Measurements from ENCODE around the gene KRTAP5-11. TPM values are rescaled to one million over a fixed set of nuclear protein-coding genes. Genes with fewer than 3 reads are reported as not detected.
A peak's percentile ranks its signal among the peaks of the same experiment; 100 is the strongest.

The KRTAP5-11 gene
- total RNA-seq, 3 donors from 2014 or later (not counting 1 experiment from before 2014, with no cell fraction given): not detected

- Mint-ChIP-seq H3K36me3 (no peaks in the 10 kb centered on the region), H3K27ac (no peak within 1 kb of the TSS), H3K27me3 (ENCODE audit: low read depth in 2 of 2) (peaks cover 35 to 50% of the 10 kb centered on the region in 2 donors), H3K4me3 (no peak within 1 kb of the TSS), H3K4me1 (no peaks in the 10 kb centered on the region), H3K9me3 (no peaks in the 10 kb centered on the region)
- no peak for ATAC-seq
- Histone ChIP-seq H3K4me3 (ENCODE audit: low read length) (no peak within 1 kb of the TSS), H3K36me3 (ENCODE audit: control insufficient read depth, insufficient read depth, low read length) (no peaks in the 10 kb centered on the region), H3K27me3 (ENCODE audit: control insufficient read depth, insufficient read depth, low read length) (peaks cover 2% of the 10 kb centered on the region), H3K4me1 (ENCODE audit: control insufficient read depth, insufficient read depth, low read length) (no peaks in the 10 kb centered on the region), H3K27ac (ENCODE audit: low read length) (no peak within 1 kb of the TSS), H3K9me3 (ENCODE audit: control insufficient read depth, insufficient read depth, low read length) (no peaks in the 10 kb centered on the region)
- intact Hi-C loops (cut with micrococcal nuclease): no loop called here
- 37% methylated on average over 2 of the region's 5 CpGs for WGBS (ENCODE audit: insufficient coverage)
- DNase-seq: no peak
- TF ChIP-seq CTCF (IDR thresholded peaks at IDR 0.05): no peak
Observed at GRCh38 chr11:71565263-71565662, 17.4 kb downstream of the KRTAP5-11 start, which contains the start of gene KRTAP5-10. TSS of gene KRTAP5-10 (plus strand) at chr11:71565563. CDS start at chr11:71565588, 25 bp downstream.

DNA sequence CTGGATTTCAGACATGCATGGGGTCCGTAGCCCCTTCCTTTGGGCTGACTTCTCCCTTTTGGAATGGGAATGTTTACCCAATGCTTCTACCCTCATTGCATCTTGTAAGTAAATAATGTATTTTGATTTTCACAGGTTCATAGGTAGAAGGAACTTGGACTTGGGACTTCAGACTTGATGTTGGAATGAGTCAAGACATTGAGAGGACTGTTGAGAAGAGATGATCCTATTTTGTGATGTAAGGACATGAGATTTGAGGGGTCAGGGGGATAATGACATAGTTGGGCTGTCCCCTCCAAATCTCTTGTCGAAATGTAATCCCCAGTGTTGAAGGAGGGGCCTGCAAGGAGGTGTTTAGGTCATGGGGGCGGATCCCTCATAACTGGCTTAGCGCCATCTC is 18.2 kb downstream of the KRTAP5-11 start:
- Histone ChIP-seq H3K27ac (ENCODE audit: low read length) (no peak overlapping the region), H3K36me3 (ENCODE audit: control insufficient read depth, insufficient read depth, low read length) (no peaks in the 10 kb centered on the region), H3K4me3 (ENCODE audit: low read length) (no peak overlapping the region), H3K9me3 (ENCODE audit: control insufficient read depth, insufficient read depth, low read length) (no peaks in the 10 kb centered on the region), H3K27me3 (ENCODE audit: control insufficient read depth, insufficient read depth, low read length) (peaks cover 2% of the 10 kb centered on the region), H3K4me1 (ENCODE audit: control insufficient read depth, insufficient read depth, low read length) (no peaks in the 10 kb centered on the region)
- peaks cover 35 to 50% of the 10 kb centered on the region in 2 donors for H3K27me3 Mint-ChIP-seq (ENCODE audit: low read depth in 2 of 2)
- H3K4me1 Mint-ChIP-seq: no peaks in the 10 kb centered on the region
- no peak overlapping the region for H3K4me3 Mint-ChIP-seq
- ATAC-seq (no peak), DNase-seq (no peak)
- no peak overlapping the region for H3K27ac Mint-ChIP-seq
- WGBS (ENCODE audit: insufficient coverage): 79% methylated on average over 2 of the region's 4 CpGs
- no peaks in the 10 kb centered on the region for H3K9me3 Mint-ChIP-seq
- no peak for TF ChIP-seq CTCF (IDR thresholded peaks at IDR 0.05)
- no peaks in the 10 kb centered on the region for H3K36me3 Mint-ChIP-seq
- intact Hi-C loops (cut with micrococcal nuclease): no loop called here

- intact Hi-C loops (cut with micrococcal nuclease): no loop called here
- peaks cover 35 to 50% of the 10 kb centered on the region in 2 donors for H3K27me3 Mint-ChIP-seq (ENCODE audit: low read depth in 2 of 2)
- H3K4me1 Mint-ChIP-seq: no peaks in the 10 kb centered on the region
- H3K4me3 ChIP-seq (ENCODE audit: low read length): no peak overlapping the region
- no peaks in the 10 kb centered on the region for H3K36me3 ChIP-seq (ENCODE audit: control insufficient read depth, insufficient read depth, low read length)
- no peak overlapping the region for H3K27ac Mint-ChIP-seq
- ATAC-seq: peak in 1 of 3 donors; percentile 47
- no peaks in the 10 kb centered on the region for H3K9me3 ChIP-seq (ENCODE audit: control insufficient read depth, insufficient read depth, low read length)
- TF ChIP-seq CTCF (IDR thresholded peaks at IDR 0.05): no peak
- H3K27me3 ChIP-seq (ENCODE audit: control insufficient read depth, insufficient read depth, low read length): peaks cover 2% of the 10 kb centered on the region
- WGBS (ENCODE audit: insufficient coverage): 4% methylated on average over 7 of the region's 8 CpGs
- H3K4me3 Mint-ChIP-seq: no peak overlapping the region
- no peaks in the 10 kb centered on the region for H3K4me1 ChIP-seq (ENCODE audit: control insufficient read depth, insufficient read depth, low read length)
- H3K27ac ChIP-seq (ENCODE audit: low read length): no peak overlapping the region
- H3K9me3 Mint-ChIP-seq: no peaks in the 10 kb centered on the region
- DNase-seq: peak in 1 of 2 donors; percentile 52
- no peaks in the 10 kb centered on the region for H3K36me3 Mint-ChIP-seq
Observed at GRCh38 chr11:71563406-71563805, 19.3 kb downstream of the KRTAP5-11 start.

DNA sequence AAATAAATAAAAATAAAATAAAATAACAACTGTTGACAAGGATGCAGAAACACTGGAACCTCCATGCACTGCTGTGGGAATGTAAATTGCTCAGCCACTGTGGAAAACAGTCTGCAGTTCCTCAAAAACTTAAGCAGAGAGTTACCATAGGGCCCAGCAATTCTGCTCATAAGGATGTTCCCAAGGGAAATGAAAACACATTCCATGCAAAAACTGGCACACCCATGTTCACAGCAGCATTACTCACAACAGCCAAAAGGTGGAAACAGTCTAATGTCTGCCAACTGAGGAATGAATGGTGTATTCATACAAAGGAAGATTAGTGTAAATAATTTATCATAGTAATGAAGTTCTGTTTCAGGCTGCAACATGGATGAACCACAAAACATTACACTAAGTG is 20.6 kb downstream of the KRTAP5-11 start:
- no peaks in the 10 kb centered on the region for H3K9me3 Mint-ChIP-seq
- intact Hi-C loops (cut with micrococcal nuclease): no loop called here
- H3K27ac ChIP-seq (ENCODE audit: low read length): no peak overlapping the region
- ATAC-seq (no peak), DNase-seq (no peak)
- no peaks in the 10 kb centered on the region for H3K36me3 ChIP-seq (ENCODE audit: control insufficient read depth, insufficient read depth, low read length)
- no peak for TF ChIP-seq CTCF (IDR thresholded peaks at IDR 0.05)
- H3K4me3 Mint-ChIP-seq: no peak overlapping the region
- H3K27ac Mint-ChIP-seq: no peak overlapping the region
- H3K4me3 ChIP-seq (ENCODE audit: low read length): no peak overlapping the region
- peaks cover 2% of the 10 kb centered on the region for H3K27me3 ChIP-seq (ENCODE audit: control insufficient read depth, insufficient read depth, low read length)
- H3K9me3 ChIP-seq (ENCODE audit: control insufficient read depth, insufficient read depth, low read length): no peaks in the 10 kb centered on the region
- no peaks in the 10 kb centered on the region for H3K4me1 Mint-ChIP-seq
- H3K4me1 ChIP-seq (ENCODE audit: control insufficient read depth, insufficient read depth, low read length): no peaks in the 10 kb centered on the region
- H3K36me3 Mint-ChIP-seq: no peaks in the 10 kb centered on the region
- peaks cover 35 to 50% of the 10 kb centered on the region in 2 donors for H3K27me3 Mint-ChIP-seq (ENCODE audit: low read depth in 2 of 2)
